SW480 (cell line): ENCODE measurements around the gene SERPINB1.
"Not testable (repeated sequence)": the region's sequence is repeated elsewhere in the genome, so short reads cannot be mapped to it uniquely, and the experiment has no call there.

Experiments
- DNase-seq: peaks from one replicate; pipeline ENCODE4 v3.0.0-alpha.2; 2016; ENCODE audit warnings: low spot score

Gene SERPINB1

GRCh38 chr6:2841264-2842138 is at the start of gene SERPINB1:
TSS of gene SERPINB1 (minus strand) at chr6:2841863. CDS start at chr6:2840586, 1,277 bp downstream.
- DNase-seq, result peak; percentile 92

GRCh38 chr6:2890976-2891767 is 49.5 kb upstream of the SERPINB1 start:
- DNase-seq, result no peak

GRCh38 chr6:2885967-2886735 is 44.5 kb upstream of the SERPINB1 start:
- DNase-seq, result no peak

- DNase-seq, result no peak
Measured at GRCh38 chr6:2884804-2885203, 43.1 kb upstream of the SERPINB1 start.

GRCh38 chr6:2883673-2884072 is 42.0 kb upstream of the SERPINB1 start:
- no peak for DNase-seq

- DNase-seq, result no peak
Measured at GRCh38 chr6:2881423-2881822, 39.8 kb upstream of the SERPINB1 start.

GRCh38 chr6:2880156-2880555 is 38.5 kb upstream of the SERPINB1 start:
- not testable (repeated sequence) for DNase-seq

GRCh38 chr6:2877960-2878359 is 36.3 kb upstream of the SERPINB1 start:
- peak; percentile 29 for DNase-seq

- DNase-seq, result peak; percentile 72
Measured at GRCh38 chr6:2877057-2877882, 35.6 kb upstream of the SERPINB1 start.

- DNase-seq, result peak; percentile 89
Measured at GRCh38 chr6:2876210-2877056, 34.8 kb upstream of the SERPINB1 start.

- DNase-seq, result peak; percentile 45
Measured at GRCh38 chr6:2875359-2876191, 33.9 kb upstream of the SERPINB1 start.

- DNase-seq, result no peak
Measured at GRCh38 chr6:2873643-2874042, 32.0 kb upstream of the SERPINB1 start.

GRCh38 chr6:2872423-2873358 is 31.0 kb upstream of the SERPINB1 start:
- no peak for DNase-seq

GRCh38 chr6:2871953-2872352 is 30.3 kb upstream of the SERPINB1 start:
- no peak for DNase-seq

GRCh38 chr6:2871102-2871501 is 29.4 kb upstream of the SERPINB1 start:
- no peak for DNase-seq

GRCh38 chr6:2870046-2870636 is 28.5 kb upstream of the SERPINB1 start:
- no peak for DNase-seq

GRCh38 chr6:2868637-2869036 is 27.0 kb upstream of the SERPINB1 start:
- no peak for DNase-seq
